Neuronal stem cell (in vitro differentiated cells): Measurements from ENCODE around the gene ESYT3. TPM values are rescaled to one million over a fixed set of nuclear protein-coding genes. Genes with fewer than 3 reads are reported as not detected.

ENCODE experiments used
- DNase-seq: peaks from one replicate; pipeline ENCODE4 v3.0.0-alpha.2; 2013; ENCODE audit warnings: low spot score
- H2AFZ ChIP-seq: one replicate; pipeline ENCODE4 v1.6.1; 2013; ENCODE audit warnings: mild to moderate bottlenecking, low read length, inconsistent platforms
- H2AK5ac ChIP-seq: 2 replicates; pipeline ENCODE4 v1.6.1; 2013; ENCODE audit warnings: low read depth, mild to moderate bottlenecking, inconsistent platforms, low read length, moderate library complexity, mixed read lengths
- H2BK120ac ChIP-seq: 2 replicates; pipeline ENCODE4 v1.6.1; 2013; ENCODE audit warnings: low read depth, mild to moderate bottlenecking, inconsistent platforms, low read length, moderate library complexity, mixed read lengths
- H2BK12ac ChIP-seq: one replicate; pipeline ENCODE4 v1.6.1; 2013; ENCODE audit warnings: low read length, inconsistent platforms
- H2BK15ac ChIP-seq: 2 replicates; pipeline ENCODE4 v1.6.1; 2013; ENCODE audit warnings: mild to moderate bottlenecking, low read length, inconsistent platforms, mixed read lengths
- H2BK5ac ChIP-seq: one replicate; pipeline ENCODE4 v1.6.1; 2013; ENCODE audit warnings: inconsistent platforms, mild to moderate bottlenecking, low read length, moderate library complexity
- H3K14ac ChIP-seq: one replicate; pipeline ENCODE4 v1.6.1; 2013; ENCODE audit warnings: low read length, inconsistent platforms
- H3K18ac ChIP-seq: 2 replicates; pipeline ENCODE4 v1.6.1; 2013; ENCODE audit warnings: low read length, inconsistent platforms
- H3K23ac ChIP-seq: 2 replicates; pipeline ENCODE4 v1.6.1; 2013; ENCODE audit warnings: low read depth, mild to moderate bottlenecking, mixed read lengths, low read length, inconsistent platforms; ENCODE audit not compliant: poor library complexity
- H3K27ac ChIP-seq: replicated peaks from 3 replicates; pipeline ENCODE4 v1.5.1; 2013; ENCODE audit warnings: low read length, inconsistent platforms
- H3K27me3 ChIP-seq, 3 experiments: 2 replicates each; pipeline ENCODE4 v1.6.1; 2013; ENCODE audit warnings: low read length in 3 of 3, mild to moderate bottlenecking in 2 of 3, inconsistent platforms in 1 of 3, low read depth in 1 of 3, mixed read lengths in 1 of 3, moderate library complexity in 1 of 3; ENCODE audit not compliant: control insufficient read depth in 3 of 3, insufficient read depth in 3 of 3
- H3K36me3 ChIP-seq, 2 donors: replicated peaks in 1 of 2; 2 replicates each; pipeline ENCODE4 v1.6.1; 2013; ENCODE audit warnings: low read length in 2 of 2; ENCODE audit not compliant: control insufficient read depth in 2 of 2, insufficient read depth in 2 of 2
- H3K4ac ChIP-seq: 2 replicates; pipeline ENCODE4 v1.6.1; 2013; ENCODE audit warnings: inconsistent platforms, mild to moderate bottlenecking, low read length, moderate library complexity
- H3K4me1 ChIP-seq, 2 donors: 1 replicate in 1 of 2; 2 replicates in 1 of 2; pipeline ENCODE4 v1.6.1; 2013; ENCODE audit warnings: low read length in 2 of 2, low read depth in 1 of 2; ENCODE audit not compliant: control insufficient read depth in 2 of 2, insufficient read depth in 1 of 2
- H3K4me2 ChIP-seq: one replicate; pipeline ENCODE4 v1.6.1; 2013; ENCODE audit warnings: mild to moderate bottlenecking, low read length, inconsistent platforms; ENCODE audit not compliant: insufficient read depth, poor library complexity, severe bottlenecking
- H3K4me3 ChIP-seq, 2 donors: 2 replicates each; pipeline ENCODE4 v1.5.1; 2013; ENCODE audit warnings: low read length in 2 of 2, mild to moderate bottlenecking in 2 of 2, inconsistent platforms in 1 of 2, moderate library complexity in 1 of 2
- H3K79me1 ChIP-seq: one replicate; pipeline ENCODE4 v1.6.1; 2013; ENCODE audit warnings: low read depth, mild to moderate bottlenecking, inconsistent platforms, low read length, moderate library complexity
- H3K9ac ChIP-seq: one replicate; pipeline ENCODE4 v1.6.1; 2013; ENCODE audit warnings: mild to moderate bottlenecking, low read depth, low read length, inconsistent platforms; ENCODE audit not compliant: poor library complexity
- H3K9me3 ChIP-seq, 2 donors: replicated peaks in 1 of 2; 2 replicates each; pipeline versions ENCODE3 to v1.6.1; 2013; ENCODE audit warnings: low read length in 2 of 2, mild to moderate bottlenecking in 2 of 2, inconsistent platforms in 1 of 2, low read depth in 1 of 2, mixed read lengths in 1 of 2, moderate library complexity in 1 of 2; ENCODE audit not compliant: control insufficient read depth in 2 of 2, insufficient read depth in 1 of 2
- H4K8ac ChIP-seq: one replicate; pipeline ENCODE4 v1.6.1; 2013; ENCODE audit warnings: low read depth, mild to moderate bottlenecking, inconsistent platforms, low read length, moderate library complexity
- H4K91ac ChIP-seq: one replicate; pipeline ENCODE4 v1.6.1; 2013; ENCODE audit warnings: low read length, low read depth, mild to moderate bottlenecking, inconsistent platforms; ENCODE audit not compliant: poor library complexity
- WGBS, 2 donors: extraction: QIAGEN DNeasy Blood & Tissue Kit; methylation state at CpG; one replicate each; pipeline ENCODE4 v1.1.7; 2013; ENCODE audit warnings: missing lambda C conversion rate in 2 of 2, mixed read lengths in 1 of 2; ENCODE audit not compliant: insufficient read length in 2 of 2, insufficient replicate concordance in 1 of 2; ENCODE audit errors: extremely low coverage in 2 of 2; 5-methylcytosine and 5-hydroxymethylcytosine counted together
- polyA plus RNA-seq, 2 experiments: library from polyadenylated mRNA; stranded (reverse); fragments of 200-250 nt; gene quantifications; one replicate each; pipeline ENCODE4 v1.2.3, GENCODE V29; 2013

The ESYT3 gene, protein sequence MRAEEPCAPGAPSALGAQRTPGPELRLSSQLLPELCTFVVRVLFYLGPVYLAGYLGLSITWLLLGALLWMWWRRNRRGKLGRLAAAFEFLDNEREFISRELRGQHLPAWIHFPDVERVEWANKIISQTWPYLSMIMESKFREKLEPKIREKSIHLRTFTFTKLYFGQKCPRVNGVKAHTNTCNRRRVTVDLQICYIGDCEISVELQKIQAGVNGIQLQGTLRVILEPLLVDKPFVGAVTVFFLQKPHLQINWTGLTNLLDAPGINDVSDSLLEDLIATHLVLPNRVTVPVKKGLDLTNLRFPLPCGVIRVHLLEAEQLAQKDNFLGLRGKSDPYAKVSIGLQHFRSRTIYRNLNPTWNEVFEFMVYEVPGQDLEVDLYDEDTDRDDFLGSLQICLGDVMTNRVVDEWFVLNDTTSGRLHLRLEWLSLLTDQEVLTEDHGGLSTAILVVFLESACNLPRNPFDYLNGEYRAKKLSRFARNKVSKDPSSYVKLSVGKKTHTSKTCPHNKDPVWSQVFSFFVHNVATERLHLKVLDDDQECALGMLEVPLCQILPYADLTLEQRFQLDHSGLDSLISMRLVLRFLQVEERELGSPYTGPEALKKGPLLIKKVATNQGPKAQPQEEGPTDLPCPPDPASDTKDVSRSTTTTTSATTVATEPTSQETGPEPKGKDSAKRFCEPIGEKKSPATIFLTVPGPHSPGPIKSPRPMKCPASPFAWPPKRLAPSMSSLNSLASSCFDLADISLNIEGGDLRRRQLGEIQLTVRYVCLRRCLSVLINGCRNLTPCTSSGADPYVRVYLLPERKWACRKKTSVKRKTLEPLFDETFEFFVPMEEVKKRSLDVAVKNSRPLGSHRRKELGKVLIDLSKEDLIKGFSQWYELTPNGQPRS
- polyA plus RNA-seq (2013, experiment 1 of 2), result 0.35 TPM
- 0.39 TPM for polyA plus RNA-seq (2013, experiment 2 of 2)

- Histone ChIP-seq H3K4me1 (peaks cover 3 to 9% of the 10 kb centered on the region in 2 donors), H2BK5ac (no peak within 1 kb of the TSS), H3K9ac (peak within 1 kb of the TSS; percentile 80), H2BK12ac (peak within 1 kb of the TSS; percentile 14), H3K4me2 (peak within 1 kb of the TSS; percentile 97), H3K27me3 (peaks cover 13 to 82% (median 46%) of the 10 kb centered on the region in 3 experiments), H3K18ac (peak within 1 kb of the TSS; percentile 87), H3K14ac (peak within 1 kb of the TSS; percentile 43), H4K8ac (no peak within 1 kb of the TSS), H3K36me3 (no peaks in the 10 kb centered on the region), H3K27ac (no peak within 1 kb of the TSS), H4K91ac (no peak within 1 kb of the TSS), H2AK5ac (peak within 1 kb of the TSS; percentile 68), H3K4ac (no peak within 1 kb of the TSS), H3K9me3 (peaks cover 7% of the 10 kb centered on the region in 2 donors), H2BK15ac (peak within 1 kb of the TSS; percentile 13), H2BK120ac (no peak within 1 kb of the TSS), H3K4me3 (peak within 1 kb of the TSS; percentile 48 to 82), H3K23ac (peak within 1 kb of the TSS; percentile 61), H2AFZ (peak within 1 kb of the TSS; percentile 99), H3K79me1 (no peaks in the 10 kb centered on the region)
- no CpG with 5 or more reads among the region's 54 CpGs for WGBS, 2 donors
- peak; percentile 36 for DNase-seq
These were observed at the start of gene ESYT3 for GRCh38 chr3:138434276-138434874. TSS of gene ESYT3 (plus strand) at chr3:138434616. CDS start at chr3:138434799, 183 bp downstream.

DNA sequence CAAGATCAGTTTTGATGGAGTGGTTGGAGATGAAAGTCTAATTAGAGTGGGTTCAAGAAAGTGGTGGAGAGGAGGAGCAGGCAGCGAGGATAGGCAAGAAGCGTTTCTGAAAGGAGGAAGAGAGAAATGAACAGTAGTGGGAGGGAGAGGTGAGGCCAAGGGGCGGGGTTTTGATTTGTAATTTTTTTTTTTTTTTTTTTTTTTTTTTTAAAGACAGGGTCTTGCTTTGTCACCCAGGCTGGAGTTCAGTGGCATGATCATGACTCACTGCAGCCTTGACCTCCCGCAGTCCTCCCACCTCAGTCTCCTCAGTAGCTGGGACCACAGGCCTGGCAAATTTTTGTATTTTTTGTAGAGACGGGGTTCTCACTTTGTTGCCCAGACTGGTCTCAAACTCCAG, 49.4 kb upstream of the ESYT3 start:
- no peak for DNase-seq
- H3K4me2 ChIP-seq, result no peak overlapping the region
- no peak overlapping the region for H2BK5ac ChIP-seq
- H3K9ac ChIP-seq, result no peak overlapping the region
- no peaks in the 10 kb centered on the region for H3K79me1 ChIP-seq
- H2BK15ac ChIP-seq, result no peak overlapping the region
- no peak overlapping the region for H3K18ac ChIP-seq
- 83% methylated on average over 1 of the region's 5 CpGs; no CpG with 5 or more reads in 1 of the 2 donors for whole genome bisulfite sequencing, 2 donors
- peaks cover 4 to 9% of the 10 kb centered on the region in 2 donors for H3K4me1 ChIP-seq
- no peaks in the 10 kb centered on the region for H3K36me3 ChIP-seq
- H2AFZ ChIP-seq, result no peak overlapping the region
- peaks cover 0 to 4% of the 10 kb centered on the region in 2 donors for H3K9me3 ChIP-seq
- no peaks in the 10 kb centered on the region for H3K27me3 ChIP-seq
- H3K4me3 ChIP-seq, result no peak overlapping the region
- H4K8ac ChIP-seq, result no peak overlapping the region
- H4K91ac ChIP-seq, result no peak overlapping the region
- no peak overlapping the region for H2BK12ac ChIP-seq
- H3K14ac ChIP-seq, result no peak overlapping the region
- no peak overlapping the region for H2BK120ac ChIP-seq
- H3K27ac ChIP-seq, result no peak overlapping the region
- no peak overlapping the region for H3K23ac ChIP-seq
- no peak overlapping the region for H2AK5ac ChIP-seq
- no peak overlapping the region for H3K4ac ChIP-seq

GRCh38 chr3:138389144-138389601, 45.2 kb upstream of the ESYT3 start:
- Histone ChIP-seq H3K18ac (no peak overlapping the region), H3K4me2 (no peak overlapping the region), H2BK12ac (peak overlapping the region; percentile 8), H3K4me1 (peaks cover 2 to 3% of the 10 kb centered on the region in 2 donors), H2AFZ (no peak overlapping the region), H3K9ac (no peak overlapping the region), H3K79me1 (no peaks in the 10 kb centered on the region), H2BK15ac (no peak overlapping the region), H3K4me3 (no peak overlapping the region), H2BK120ac (no peak overlapping the region), H3K36me3 (no peaks in the 10 kb centered on the region), H2BK5ac (no peak overlapping the region), H2AK5ac (no peak overlapping the region), H3K4ac (no peak overlapping the region), H3K23ac (no peak overlapping the region), H3K27ac (no peak overlapping the region), H3K9me3 (peaks cover 0 to 4% of the 10 kb centered on the region in 2 donors), H4K91ac (no peak overlapping the region), H3K27me3 (no peaks in the 10 kb centered on the region), H3K14ac (no peak overlapping the region), H4K8ac (no peak overlapping the region)
- WGBS, 2 donors, result no CpG with 5 or more reads among the region's 6 CpGs
- no peak for DNase-seq
